NCI-H2081 (cell line): ENCODE measurements around the gene E2F2.
A peak's percentile ranks its signal among the peaks of the same experiment; 100 is the strongest.
"Not testable (repeated sequence)": the region's sequence is repeated elsewhere in the genome, so short reads cannot be mapped to it uniquely, and the experiment has no call there.

ENCODE experiments used
- DNase-seq, 2 experiments: peaks; one replicate each; lab custom pipeline; 2025; lab: John Stamatoyannopoulos, UW

E2F2 gene

DNA sequence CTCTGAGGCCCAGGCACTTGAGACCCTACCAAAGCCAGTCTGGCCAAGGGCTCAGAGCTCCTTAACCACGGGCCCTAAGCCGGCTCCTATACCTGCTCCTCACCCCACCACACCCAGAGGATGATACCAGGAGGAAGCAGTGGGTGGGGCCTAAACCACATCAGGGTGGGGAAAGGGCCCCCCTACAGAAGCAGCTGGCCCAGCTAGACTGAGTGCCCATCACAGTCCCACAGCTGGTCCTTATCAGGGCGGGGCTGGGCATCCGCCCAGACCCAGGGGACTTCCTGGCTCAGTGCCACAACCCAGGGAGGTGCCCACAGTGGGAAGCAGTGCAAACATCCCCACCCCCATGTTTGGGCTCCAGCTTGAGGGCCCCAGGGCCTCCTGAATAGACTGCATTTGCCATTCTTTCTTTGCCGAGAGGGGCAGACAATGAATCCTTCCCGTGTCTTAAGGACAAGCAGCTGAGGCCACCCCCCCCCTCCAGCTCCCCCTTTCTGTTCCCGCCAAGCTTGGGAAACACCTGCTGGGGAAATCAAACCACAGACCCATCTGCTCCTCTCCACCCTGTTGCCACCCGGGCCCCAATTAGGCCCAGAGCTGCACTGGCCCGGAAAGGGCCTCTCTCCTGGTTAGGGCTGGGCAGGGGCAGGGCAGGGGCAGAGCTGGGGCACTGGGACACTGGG is 6.2 kb downstream of the E2F2 start:
- DNase-seq = peak; percentile 96

- DNase-seq = no peak
Measured at GRCh38 chr1:23524163-23524562, 6.9 kb downstream of the E2F2 start.

DNA sequence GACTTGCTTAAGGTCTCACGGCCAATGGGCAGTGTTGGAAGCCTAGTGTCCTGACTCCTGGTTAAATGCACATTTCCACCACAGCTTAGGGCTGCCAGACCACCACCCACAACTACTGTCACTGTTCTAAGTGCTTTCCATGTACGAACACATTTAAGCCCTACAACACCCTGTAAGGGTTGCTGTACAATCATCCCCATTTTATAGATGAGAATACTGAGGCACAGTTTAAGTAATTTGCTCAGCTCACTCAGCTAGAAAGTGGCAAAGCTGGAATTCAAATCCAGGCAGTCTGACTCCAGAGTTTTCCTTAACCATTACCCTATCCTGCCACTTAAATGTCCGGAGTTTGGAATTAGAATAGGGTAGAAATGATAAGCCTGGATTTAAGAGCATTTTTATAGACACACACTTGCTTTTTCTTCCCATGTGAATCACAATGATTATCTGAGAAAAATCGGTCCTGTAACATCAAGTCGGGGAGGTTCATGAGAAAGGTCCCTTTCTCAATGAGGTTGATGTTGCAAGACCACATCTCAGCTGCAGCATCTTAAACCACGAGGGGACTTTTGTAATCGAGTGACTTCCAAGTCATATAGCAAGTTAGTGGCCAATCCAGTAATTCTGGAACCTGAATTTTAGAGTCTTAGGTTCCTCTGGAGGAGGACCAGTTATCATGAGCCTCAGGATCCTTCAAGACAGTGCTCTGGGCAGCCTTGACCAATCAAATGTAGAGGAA is 8.6 kb downstream of the E2F2 start:
- DNase-seq = no peak

GRCh38 chr1:23521588-23521987 is 9.4 kb downstream of the E2F2 start:
- peak; percentile 9 to 18 for DNase-seq

GRCh38 chr1:23517581-23517980 is 13.5 kb downstream of the E2F2 start:
- no peak for DNase-seq

- no peak for DNase-seq
Measured at GRCh38 chr1:23515905-23516304, 15.1 kb downstream of the E2F2 start.

DNA sequence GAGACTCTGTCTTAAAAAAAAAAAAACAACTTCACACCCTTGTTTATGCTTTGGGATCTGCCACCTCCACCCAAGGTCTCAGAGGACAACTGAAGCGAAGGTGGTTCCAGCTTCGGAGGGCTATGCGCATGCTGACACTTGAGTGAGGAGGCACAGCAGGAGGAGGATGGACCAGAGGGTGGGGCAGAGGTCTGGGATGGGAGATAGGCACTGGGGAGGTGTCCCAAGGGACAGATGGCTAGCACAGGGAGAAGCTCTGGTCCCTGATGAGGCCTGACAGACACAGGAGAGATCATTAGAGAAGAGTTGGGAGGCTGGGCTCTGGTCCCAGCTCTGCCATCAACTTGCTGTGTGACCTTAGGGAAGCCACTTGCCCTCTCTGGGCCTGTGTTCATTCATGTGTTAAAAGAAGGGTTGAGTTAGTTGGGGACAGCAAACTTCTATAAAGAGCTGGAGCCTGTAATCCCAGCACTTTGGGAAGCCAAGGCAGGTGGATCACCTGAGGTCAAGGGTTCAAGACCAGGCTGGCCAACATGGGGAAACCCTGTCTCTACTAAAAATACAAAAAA is 16.8 kb downstream of the E2F2 start:
- DNase-seq = no peak

- no peak for DNase-seq
Measured at GRCh38 chr1:23509896-23510295, 21.1 kb downstream of the E2F2 start.

DNA sequence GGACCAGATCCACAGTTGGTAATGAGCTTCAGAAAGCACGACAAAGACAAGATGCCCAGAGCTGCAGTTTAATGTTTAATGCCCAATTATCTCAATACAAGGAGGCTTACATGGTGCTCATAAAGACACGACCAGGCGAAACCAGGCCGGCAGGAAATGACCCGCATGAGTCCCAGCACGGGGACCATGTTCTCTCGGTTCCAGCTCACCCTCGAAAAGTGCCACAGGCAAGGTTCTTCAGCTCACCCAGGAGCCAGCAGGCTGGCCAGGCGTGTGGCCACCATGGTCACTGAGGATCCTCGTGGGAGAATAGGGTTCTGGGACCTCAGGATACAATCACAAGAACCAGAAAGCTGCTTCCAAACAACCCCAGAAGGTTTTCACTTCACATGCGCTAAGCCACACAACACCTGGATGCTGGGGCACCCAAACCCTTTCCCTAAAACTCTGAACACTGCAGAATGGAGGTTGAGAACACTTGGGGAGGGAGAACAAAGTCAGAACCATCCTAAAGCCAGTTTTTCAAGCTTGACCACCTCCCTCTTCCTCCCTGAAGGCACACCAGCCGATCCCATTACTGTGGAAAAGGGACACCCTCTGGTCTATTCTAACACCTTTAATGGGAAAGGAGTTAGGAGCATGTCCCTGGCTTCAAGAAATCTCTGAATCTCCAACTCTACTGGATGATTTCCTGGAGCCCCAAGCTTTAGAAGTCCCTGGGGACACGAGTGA is 24.5 kb downstream of the E2F2 start:
- DNase-seq = no peak

DNA sequence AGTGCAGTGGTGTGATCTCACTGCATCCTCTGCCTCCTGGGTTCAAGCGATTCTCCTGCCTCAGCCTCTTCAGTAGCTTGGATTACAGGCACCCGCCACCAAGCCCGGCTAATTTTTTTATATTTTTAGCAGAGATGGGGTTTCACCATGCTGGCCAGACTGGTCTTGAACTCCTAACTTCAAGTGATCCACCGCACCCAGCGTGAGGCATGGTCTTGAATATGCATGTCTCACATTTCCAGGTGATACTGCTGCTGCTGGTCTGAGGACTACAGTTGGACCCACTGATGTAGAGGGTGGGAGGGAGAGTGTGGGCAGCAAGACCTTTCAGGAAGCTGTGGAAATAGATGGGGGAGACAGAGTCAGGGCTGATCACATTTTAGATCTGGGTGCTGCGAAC is 25.2 kb downstream of the E2F2 start:
- DNase-seq = no peak

- DNase-seq = not testable (repeated sequence)
Measured at GRCh38 chr1:23504156-23504555, 26.9 kb downstream of the E2F2 start.

DNA sequence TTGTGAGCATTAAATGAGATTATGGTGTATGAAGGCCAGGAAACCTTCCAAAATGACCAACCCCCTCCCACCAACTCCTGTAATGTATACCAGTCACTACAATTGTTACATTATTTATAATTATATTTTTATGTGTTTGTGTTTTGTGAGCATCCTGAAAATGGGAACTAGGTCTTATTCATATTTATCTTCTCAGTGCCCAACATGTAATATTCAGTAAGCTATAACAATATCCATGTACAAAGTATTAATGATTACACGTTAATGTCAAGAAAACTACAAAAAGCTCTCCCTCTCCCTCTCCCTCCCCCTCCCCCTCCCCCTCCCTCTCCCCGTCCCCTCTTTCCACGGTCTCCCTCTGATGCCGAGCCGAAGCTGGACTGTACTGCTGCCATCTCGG is 28.1 kb downstream of the E2F2 start:
- no peak for DNase-seq

- no peak for DNase-seq
Measured at GRCh38 chr1:23500466-23500865, 30.6 kb downstream of the E2F2 start.

GRCh38 chr1:23497777-23498439 is 33.1 kb downstream of the E2F2 start:
- DNase-seq = no peak

DNA sequence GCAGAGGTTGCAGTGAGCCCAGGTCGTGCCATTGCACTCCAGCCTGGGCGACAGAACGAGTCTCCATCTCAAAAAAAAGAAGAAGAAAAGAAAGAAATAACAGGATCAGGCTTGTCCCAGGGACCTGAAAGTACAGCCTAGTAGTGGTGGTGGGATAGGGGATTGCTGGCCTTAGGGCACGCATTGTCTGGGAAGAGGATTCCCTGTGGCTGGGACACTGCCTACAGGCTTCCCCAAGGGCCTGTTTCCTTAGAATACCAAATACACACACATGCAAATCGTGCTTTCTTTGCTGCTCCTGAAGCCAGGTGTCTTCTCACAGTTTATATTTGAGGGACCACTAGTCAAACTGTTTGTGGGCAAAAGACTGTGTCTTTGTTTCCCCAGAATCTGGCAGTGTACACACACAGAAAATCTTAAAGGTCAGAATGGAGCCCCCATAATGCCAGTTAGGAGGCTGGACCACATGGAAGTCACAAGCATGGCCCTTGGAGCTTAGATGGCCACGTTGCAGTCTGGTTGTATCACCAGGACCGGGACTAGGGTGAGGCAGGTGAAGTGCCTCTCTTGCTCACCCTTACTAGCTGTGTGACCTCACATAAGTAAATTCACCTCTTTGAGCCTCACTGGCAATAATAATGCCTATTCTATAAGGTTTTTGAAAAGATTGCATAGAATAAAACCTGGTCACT is 34.4 kb downstream of the E2F2 start:
- DNase-seq = no peak

DNA sequence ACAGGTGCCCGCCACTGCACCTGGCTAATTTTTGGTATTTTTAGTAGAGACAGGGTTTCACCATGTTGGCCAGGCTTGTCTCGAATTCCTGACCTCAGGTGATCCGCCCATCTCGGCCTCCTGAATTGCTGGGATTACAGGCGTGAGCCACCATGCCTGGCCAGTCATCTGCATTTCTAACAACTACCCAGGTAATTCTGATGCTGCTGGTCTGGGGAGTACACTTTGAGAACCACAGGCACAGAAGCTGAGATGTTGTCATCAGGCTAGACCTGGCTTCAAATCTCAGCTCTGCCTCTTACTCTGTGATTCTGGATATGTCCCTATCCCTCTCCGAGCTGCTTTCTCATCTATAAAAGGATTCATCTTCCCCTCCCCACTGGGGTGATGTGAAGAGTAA is 36.2 kb downstream of the E2F2 start:
- DNase-seq = not testable (repeated sequence)

DNA sequence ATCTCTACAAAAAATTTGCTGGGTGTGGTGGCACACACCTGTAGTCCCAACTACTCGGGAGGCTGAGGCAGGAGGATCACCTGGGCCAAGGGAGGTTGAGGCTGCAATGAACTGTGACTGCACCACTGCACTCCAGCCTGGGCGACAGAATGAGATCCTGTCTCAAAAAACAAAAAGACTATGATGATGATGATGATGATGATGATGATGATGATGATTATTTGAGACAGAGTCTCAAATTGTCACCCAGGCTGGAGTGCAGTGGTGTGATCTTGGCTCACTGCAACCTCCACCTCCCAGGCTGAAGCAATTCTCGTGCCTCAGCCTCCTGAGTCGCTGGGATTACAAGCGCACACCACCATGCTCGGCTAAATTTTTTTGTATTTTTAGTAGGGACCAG is 38.3 kb downstream of the E2F2 start:
- not testable (repeated sequence) for DNase-seq

GRCh38 chr1:23492132-23492720 is 38.8 kb downstream of the E2F2 start:
- DNase-seq = no peak

GRCh38 chr1:23489842-23490241 is 41.2 kb downstream of the E2F2 start:
- no peak for DNase-seq

GRCh38 chr1:23485002-23485332 is 46.1 kb downstream of the E2F2 start:
- DNase-seq = no peak
